IPS-20b (cell line): ENCODE data around the gene OXSM.

ENCODE experiments used
- H3K27ac ChIP-seq: one replicate; pipeline ENCODE4 v1.5.1; 2013; ENCODE audit warnings: low read length
- H3K27me3 ChIP-seq: 2 replicates; pipeline ENCODE4 v1.6.1; 2013; ENCODE audit warnings: mild to moderate bottlenecking, low read length, inconsistent platforms; ENCODE audit not compliant: insufficient read depth
- H3K36me3 ChIP-seq: 2 replicates; pipeline ENCODE4 v1.6.1; 2013; ENCODE audit warnings: low read depth, mild to moderate bottlenecking, inconsistent platforms, low read length, moderate library complexity; ENCODE audit not compliant: insufficient read depth
- H3K4me1 ChIP-seq: 2 replicates; pipeline ENCODE4 v1.6.1; 2013; ENCODE audit warnings: mild to moderate bottlenecking, control low read depth, inconsistent platforms, low read length, moderate library complexity; ENCODE audit not compliant: insufficient read depth
- H3K4me3 ChIP-seq: 2 replicates; pipeline ENCODE4 v1.5.1; 2013; ENCODE audit warnings: mild to moderate bottlenecking, low read length, inconsistent platforms
- H3K9ac ChIP-seq: 2 replicates; pipeline ENCODE4 v1.6.1; 2013; ENCODE audit warnings: low read depth, mild to moderate bottlenecking, inconsistent platforms, low read length, moderate library complexity
- H3K9me3 ChIP-seq: 2 replicates; pipeline ENCODE4 v1.6.1; 2013; ENCODE audit warnings: mild to moderate bottlenecking, low read depth, low read length, inconsistent platforms; ENCODE audit not compliant: insufficient read depth

The OXSM gene

GRCh38 chr3:25781758-25782594 is 7.9 kb upstream of the OXSM start:
- peak overlapping the region; percentile 82; the same call in 1 of the 2 replicates for H3K9ac ChIP-seq
- H3K4me1 ChIP-seq = peaks cover 13% of the 10 kb centered on the region; the same call in 1 of the 2 replicates
- peak overlapping the region; percentile 92 for H3K4me3 ChIP-seq
- H3K27ac ChIP-seq = no peak overlapping the region
- peaks cover 10% of the 10 kb centered on the region for H3K27me3 ChIP-seq
- no peaks in the 10 kb centered on the region for H3K9me3 ChIP-seq
- peaks cover 16% of the 10 kb centered on the region for H3K36me3 ChIP-seq

DNA sequence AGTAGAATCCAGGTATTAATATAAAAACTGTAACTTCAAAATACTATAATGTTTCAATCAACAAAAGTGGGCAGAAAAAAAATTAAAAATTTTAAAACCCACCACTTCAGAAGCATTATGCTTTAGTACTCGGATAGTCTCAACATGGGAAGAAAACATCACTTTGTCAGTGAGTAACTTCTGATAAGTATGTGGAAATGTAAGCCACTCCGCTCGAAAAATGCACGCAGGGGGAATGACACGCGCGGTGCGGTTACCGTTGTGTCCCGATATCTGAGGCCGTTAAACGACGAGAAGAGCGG is 7.3 kb upstream of the OXSM start:
- H3K9me3 ChIP-seq = no peaks in the 10 kb centered on the region
- peaks cover 10% of the 10 kb centered on the region for H3K27me3 ChIP-seq
- H3K4me1 ChIP-seq = peaks cover 13% of the 10 kb centered on the region; the same call in 1 of the 2 replicates
- H3K4me3 ChIP-seq = peak overlapping the region; percentile 92
- no peak overlapping the region for H3K27ac ChIP-seq
- H3K36me3 ChIP-seq = peaks cover 10% of the 10 kb centered on the region
- peak overlapping the region; percentile 82; the same call in 1 of the 2 replicates for H3K9ac ChIP-seq

DNA sequence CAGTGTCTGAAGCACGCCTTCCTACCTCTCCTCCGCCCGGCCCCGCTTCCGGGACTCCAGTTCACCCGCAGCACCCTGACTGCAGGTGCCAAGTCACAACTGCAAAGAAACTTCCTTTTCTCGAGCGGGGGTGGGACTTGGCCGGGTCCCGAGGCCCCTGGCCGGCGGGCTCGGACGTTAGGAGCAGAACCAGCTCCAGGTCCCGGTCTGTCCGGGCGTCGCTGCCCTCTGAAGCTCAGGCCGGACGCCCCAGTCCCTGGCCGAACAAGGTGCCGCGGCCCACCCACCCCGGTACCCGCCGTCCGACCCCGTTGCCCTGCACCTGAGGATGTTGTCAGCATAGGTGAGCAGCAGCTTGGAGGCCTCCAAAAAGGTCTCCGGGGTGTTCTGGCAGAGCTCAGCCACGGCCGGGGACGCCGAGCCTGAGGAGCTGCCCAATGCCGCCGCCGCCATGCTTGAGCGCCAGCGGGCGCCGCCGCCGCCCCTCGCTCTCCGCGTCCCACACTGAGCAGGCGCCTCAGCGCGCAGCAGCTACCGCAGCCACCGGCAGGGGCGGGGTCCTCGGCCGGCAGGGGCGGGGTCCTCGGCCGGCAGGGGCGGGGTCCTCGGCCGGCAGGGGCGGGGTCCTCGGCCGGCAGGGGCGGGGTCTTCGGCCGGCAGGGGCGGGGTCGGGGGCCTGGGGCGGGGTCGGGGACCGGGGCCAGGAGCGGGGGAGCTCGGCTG is 6.8 kb upstream of the OXSM start, which contains the start of gene NGLY1:
TSS of gene NGLY1 (minus strand) at position 506 of the 723 bp plus-strand sequence. CDS start at position 453, 53 bp downstream.
- no peaks in the 10 kb centered on the region for H3K9me3 ChIP-seq

GRCh38 chr3:25783661-25784512 is 6.0 kb upstream of the OXSM start:
- Histone ChIP-seq H3K36me3 (no peaks in the 10 kb centered on the region), H3K9ac (peak overlapping the region; percentile 54; the same call in 1 of the 2 replicates), H3K27ac (no peak overlapping the region), H3K27me3 (peaks cover 10% of the 10 kb centered on the region), H3K9me3 (no peaks in the 10 kb centered on the region), H3K4me1 (peaks cover 19% of the 10 kb centered on the region), H3K4me3 (peak overlapping the region; percentile 56)

More for the DNA sequence above, 6.8 kb upstream of the OXSM start, which contains the start of gene NGLY1:
- H3K36me3 ChIP-seq = peaks cover 5% of the 10 kb centered on the region
- peaks cover 13% of the 10 kb centered on the region; the same call in 1 of the 2 replicates for H3K4me1 ChIP-seq
- H3K27me3 ChIP-seq = peaks cover 10% of the 10 kb centered on the region
- H3K4me3 ChIP-seq = peak within 1 kb of the TSS; percentile 92
- H3K9ac ChIP-seq = peak within 1 kb of the TSS; percentile 82; the same call in 1 of the 2 replicates
- no peak within 1 kb of the TSS for H3K27ac ChIP-seq

GRCh38 chr3:25784971-25785370 is 4.9 kb upstream of the OXSM start:
- Histone ChIP-seq H3K4me1 (peaks cover 25% of the 10 kb centered on the region), H3K9me3 (no peaks in the 10 kb centered on the region), H3K4me3 (no peak overlapping the region), H3K36me3 (no peaks in the 10 kb centered on the region), H3K27ac (no peak overlapping the region), H3K9ac (no peak overlapping the region), H3K27me3 (peaks cover 10% of the 10 kb centered on the region)

GRCh38 chr3:25785826-25786225 is 4.1 kb upstream of the OXSM start:
- H3K27me3 ChIP-seq = peaks cover 10% of the 10 kb centered on the region
- no peak overlapping the region for H3K4me3 ChIP-seq
- no peaks in the 10 kb centered on the region for H3K36me3 ChIP-seq
- H3K9ac ChIP-seq = no peak overlapping the region
- H3K4me1 ChIP-seq = peaks cover 29% of the 10 kb centered on the region
- H3K9me3 ChIP-seq = no peaks in the 10 kb centered on the region
- no peak overlapping the region for H3K27ac ChIP-seq

- Histone ChIP-seq H3K36me3 (no peaks in the 10 kb centered on the region), H3K4me1 (peaks cover 22% of the 10 kb centered on the region; the same call in 1 of the 2 replicates), H3K27ac (no peak overlapping the region), H3K4me3 (no peak overlapping the region), H3K9ac (no peak overlapping the region), H3K9me3 (no peaks in the 10 kb centered on the region), H3K27me3 (peaks cover 10% of the 10 kb centered on the region)
Observed at GRCh38 chr3:25787689-25788088, 2.2 kb upstream of the OXSM start.

DNA sequence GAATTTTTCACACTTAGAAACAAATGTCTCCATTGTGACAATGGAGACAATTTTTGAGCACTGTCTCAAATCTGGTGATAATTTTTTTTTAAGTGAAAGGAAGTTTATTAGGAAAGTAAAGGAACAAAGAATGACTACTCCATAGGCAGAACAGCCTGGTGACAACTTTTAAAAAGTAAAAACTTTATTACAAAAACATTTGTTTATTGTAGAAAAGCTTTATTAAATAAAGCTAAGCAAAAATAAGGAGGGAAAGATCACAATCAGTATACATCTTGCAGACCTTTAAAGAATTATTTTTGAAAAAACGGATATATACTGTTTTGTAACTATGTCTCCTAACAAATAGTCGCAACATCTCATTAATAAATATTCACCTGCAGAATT is 688 bp upstream of the OXSM start:
- Histone ChIP-seq H3K9me3 (no peaks in the 10 kb centered on the region), H3K27me3 (peaks cover 7% of the 10 kb centered on the region), H3K4me1 (peaks cover 17% of the 10 kb centered on the region; the same call in 1 of the 2 replicates), H3K9ac (peak overlapping the region; percentile 76; the same call in 1 of the 2 replicates), H3K36me3 (no peaks in the 10 kb centered on the region), H3K27ac (no peak overlapping the region), H3K4me3 (peak overlapping the region; percentile 76)

DNA sequence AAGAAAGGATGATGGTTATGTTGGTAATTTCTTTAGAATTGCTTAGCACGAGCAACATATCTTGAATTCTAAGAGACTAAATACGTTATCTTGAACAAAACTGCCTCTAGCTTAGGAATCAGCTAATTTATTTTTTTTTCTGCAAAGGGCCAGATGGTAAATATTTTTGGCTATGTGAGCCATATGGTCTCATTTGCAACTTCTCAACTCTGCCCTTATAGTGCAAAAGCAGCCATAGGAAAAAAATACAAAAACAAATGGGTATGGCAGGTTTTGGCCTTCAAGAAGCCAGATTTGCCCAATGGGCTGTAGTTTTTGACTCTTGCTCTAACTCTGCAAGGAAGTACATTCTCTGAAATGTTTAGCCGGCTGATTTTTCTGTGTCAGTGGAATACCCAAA is 11.9 kb downstream of the OXSM start:
- Histone ChIP-seq H3K36me3 (no peaks in the 10 kb centered on the region), H3K4me1 (no peaks in the 10 kb centered on the region), H3K9ac (no peak overlapping the region), H3K9me3 (no peaks in the 10 kb centered on the region), H3K27me3 (no peaks in the 10 kb centered on the region), H3K4me3 (no peak overlapping the region), H3K27ac (no peak overlapping the region)

DNA sequence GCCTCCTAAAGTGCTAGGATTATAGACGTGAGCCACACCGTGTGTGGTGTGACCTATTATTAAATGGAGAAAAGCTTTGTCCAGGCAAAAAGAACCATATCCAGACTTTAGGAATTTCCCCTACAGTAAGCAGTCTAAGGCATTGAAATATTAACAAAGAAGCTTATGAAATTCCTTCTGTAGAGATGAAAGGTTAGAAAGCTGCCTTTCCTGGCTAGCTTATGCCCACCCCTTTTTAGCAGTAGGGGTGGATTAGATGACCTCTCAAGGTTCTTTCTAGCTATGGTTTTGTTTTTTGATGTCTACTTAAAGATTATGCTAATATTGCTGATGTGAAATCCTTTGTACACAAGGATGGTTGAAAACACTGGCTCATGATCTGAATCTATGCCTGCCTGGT is 13.9 kb downstream of the OXSM start:
- Histone ChIP-seq H3K27me3 (no peaks in the 10 kb centered on the region), H3K4me3 (no peak overlapping the region), H3K36me3 (no peaks in the 10 kb centered on the region), H3K4me1 (no peaks in the 10 kb centered on the region), H3K9ac (no peak overlapping the region), H3K9me3 (no peaks in the 10 kb centered on the region), H3K27ac (no peak overlapping the region)

DNA sequence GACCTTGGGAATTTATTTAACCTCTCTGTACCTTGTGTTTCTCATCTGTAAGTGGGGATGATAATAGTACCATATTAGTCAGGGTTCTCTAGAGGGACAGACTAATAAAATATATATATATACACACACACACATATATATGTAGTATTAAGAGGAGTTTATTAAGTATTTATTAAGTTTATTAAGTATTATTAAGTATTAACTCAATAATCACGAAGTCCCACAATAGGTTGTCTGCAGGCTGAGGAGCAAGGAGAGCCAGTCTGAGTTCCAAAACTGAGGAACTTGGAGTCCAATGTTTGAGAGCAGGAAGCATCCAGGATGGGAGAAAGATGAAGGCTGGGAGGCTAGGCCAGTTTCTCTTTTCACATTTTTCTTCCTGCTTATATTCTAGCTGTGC is 14.8 kb downstream of the OXSM start:
- Histone ChIP-seq H3K9ac (no peak overlapping the region), H3K9me3 (no peaks in the 10 kb centered on the region), H3K4me3 (no peak overlapping the region), H3K4me1 (no peaks in the 10 kb centered on the region), H3K27me3 (no peaks in the 10 kb centered on the region), H3K27ac (no peak overlapping the region), H3K36me3 (no peaks in the 10 kb centered on the region)
